Lower lobe of right lung (tissue), 2 donors: ENCODE data around the gene ZFYVE26. TPM values are rescaled to one million over a fixed set of nuclear protein-coding genes. Genes with fewer than 3 reads are reported as not detected.

ENCODE experiments used
- ATAC-seq, 2 donors: fragments of 200-7000 bp; cut with Tn5 transposase; one replicate each; pipeline ENCODE4 v1.9.1; 2020 to 2022; ENCODE audit warnings: mild to moderate bottlenecking in 2 of 2, moderate library complexity in 2 of 2
- DNase-seq: peaks from one replicate; pipeline ENCODE4 v3.0.0-alpha.2; 2020
- H3K27ac ChIP-seq: fragments of 200-600 bp; one replicate; pipeline ENCODE4 v1.8.0; 2022
- H3K27me3 ChIP-seq: fragments of 200-600 bp; one replicate; pipeline ENCODE4 v1.8.0; 2022; ENCODE audit warnings: low read depth
- H3K36me3 ChIP-seq: fragments of 200-600 bp; one replicate; pipeline ENCODE4 v1.8.0; 2022; ENCODE audit warnings: mild to moderate bottlenecking
- H3K4me1 ChIP-seq: fragments of 200-600 bp; one replicate; pipeline ENCODE4 v1.8.0; 2022
- H3K4me3 ChIP-seq: fragments of 200-600 bp; one replicate; pipeline ENCODE4 v1.8.0; 2022; ENCODE audit warnings: mild to moderate bottlenecking
- H3K9me3 ChIP-seq: fragments of 200-600 bp; one replicate; pipeline ENCODE4 v1.8.0; 2022
- CTCF ChIP-seq: fragments of 200-600 bp; IDR thresholded peaks from one replicate; pipeline ENCODE4 v1.8.0; 2022; ENCODE audit warnings: antibody characterized with exemption, mild to moderate bottlenecking
- intact Hi-C: fragments of 100-400 bp; cut with DNase I; formaldehyde crosslinking; loops from one replicate; pipeline ENCODE4 v1.11.0; 2022
- total RNA-seq: library from RNA; stranded (reverse); fragmentation: NEBNext Ultra II Directional; extraction: Animal tissue kit (Norgen Biotek cat#: 25700); gene quantifications from one replicate; pipeline ENCODE4 v1.2.1, GENCODE V29; 2021
- donor health status: DM: no; HTN: yes; CAD: no; lungs with severe emphysema.

Gene ZFYVE26
- total RNA-seq, 1 donor from 2014 or later = 56.7 TPM

- intact Hi-C loops = no loop called here
- TF ChIP-seq CTCF = no peak
- Histone ChIP-seq H3K9me3 (no peaks in the 10 kb centered on the region), H3K4me3 (no peak overlapping the region), H3K27me3 (no peaks in the 10 kb centered on the region), H3K36me3 (peaks cover 98% of the 10 kb centered on the region), H3K4me1 (no peaks in the 10 kb centered on the region), H3K27ac (no peak overlapping the region)
- ATAC-seq (no peak), DNase-seq (no peak)
Measured at GRCh38 chr14:67773844-67774377, 42.5 kb downstream of the ZFYVE26 start.

GRCh38 chr14:67768219-67768618, 48.2 kb downstream of the ZFYVE26 start:
- intact Hi-C loops = no loop called here
- DNase-seq (no peak), ATAC-seq (no peak)
- no peaks in the 10 kb centered on the region for H3K9me3 ChIP-seq
- no peak for TF ChIP-seq CTCF
- H3K36me3 ChIP-seq = peaks cover 98% of the 10 kb centered on the region
- no peaks in the 10 kb centered on the region for H3K4me1 ChIP-seq
- H3K27ac ChIP-seq = no peak overlapping the region
- no peak overlapping the region for H3K4me3 ChIP-seq
- H3K27me3 ChIP-seq = no peaks in the 10 kb centered on the region

- H3K9me3 ChIP-seq = no peaks in the 10 kb centered on the region
- no peak for TF ChIP-seq CTCF
- intact Hi-C loops = no loop called here
- ATAC-seq (peak; percentile 63 to 73), DNase-seq (peak; percentile 52)
- no peaks in the 10 kb centered on the region for H3K4me1 ChIP-seq
- H3K4me3 ChIP-seq = no peak overlapping the region
- H3K27ac ChIP-seq = no peak overlapping the region
- peaks cover 98% of the 10 kb centered on the region for H3K36me3 ChIP-seq
- H3K27me3 ChIP-seq = no peaks in the 10 kb centered on the region
Measured at GRCh38 chr14:67766035-67766680, 50.2 kb downstream of the ZFYVE26 start.

- no peak overlapping the region for H3K4me3 ChIP-seq
- no peak for TF ChIP-seq CTCF
- intact Hi-C loops = no loop called here
- peaks cover 100% of the 10 kb centered on the region for H3K36me3 ChIP-seq
- H3K4me1 ChIP-seq = no peaks in the 10 kb centered on the region
- ATAC-seq (no peak), DNase-seq (no peak)
- H3K27me3 ChIP-seq = no peaks in the 10 kb centered on the region
- no peaks in the 10 kb centered on the region for H3K9me3 ChIP-seq
- H3K27ac ChIP-seq = no peak overlapping the region
Measured at GRCh38 chr14:67765192-67765834, 51.1 kb downstream of the ZFYVE26 start.

- Histone ChIP-seq H3K4me3 (no peak overlapping the region), H3K27me3 (no peaks in the 10 kb centered on the region), H3K9me3 (no peaks in the 10 kb centered on the region), H3K36me3 (peaks cover 100% of the 10 kb centered on the region), H3K4me1 (no peaks in the 10 kb centered on the region), H3K27ac (no peak overlapping the region)
- ATAC-seq (no peak), DNase-seq (no peak)
- TF ChIP-seq CTCF = no peak
- intact Hi-C loops = no loop called here
Measured at GRCh38 chr14:67764496-67764895, 51.9 kb downstream of the ZFYVE26 start.
